CD4-positive, alpha-beta T cell treated with Interleukin-15 for 1 hour (primary cell): ENCODE data around the gene GNAQ.
A peak's percentile ranks its signal among the peaks of the same experiment; 100 is the strongest.

Source experiments
- DNase-seq: peaks from one replicate; pipeline ENCODE4 v3.0.0-alpha.2; 2020

GNAQ gene

DNA sequence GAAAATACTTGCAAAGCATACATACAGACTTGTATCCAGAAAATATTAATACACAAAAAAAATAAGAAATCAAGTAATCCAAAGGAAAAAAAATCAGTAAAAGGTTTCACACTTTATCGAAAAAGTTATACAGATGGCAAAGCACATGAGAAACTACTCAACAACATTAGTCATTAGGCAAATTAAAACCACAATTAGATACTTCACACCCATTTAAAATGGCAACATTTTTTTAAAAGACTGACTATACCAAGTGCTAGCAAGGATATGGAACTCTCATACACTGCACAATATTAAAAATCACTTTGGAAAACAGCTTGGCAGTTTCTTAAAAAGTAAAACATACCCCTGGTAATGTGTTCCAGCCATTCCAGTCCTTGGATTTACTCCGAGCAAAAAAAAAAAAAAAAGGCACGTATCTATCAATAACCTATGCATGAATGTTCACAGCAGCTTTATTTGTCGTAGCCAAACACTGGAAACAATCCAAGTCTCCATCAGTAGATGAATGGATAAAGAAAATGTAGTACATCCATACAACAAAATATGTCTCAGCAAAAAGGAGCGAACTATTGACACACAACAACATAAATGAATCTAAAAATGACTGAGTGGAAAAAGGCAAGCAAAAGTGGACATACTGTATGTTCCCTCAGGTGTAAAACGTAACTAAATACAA, 66.0 kb downstream of the GNAQ start:
- no peak for DNase-seq

DNA sequence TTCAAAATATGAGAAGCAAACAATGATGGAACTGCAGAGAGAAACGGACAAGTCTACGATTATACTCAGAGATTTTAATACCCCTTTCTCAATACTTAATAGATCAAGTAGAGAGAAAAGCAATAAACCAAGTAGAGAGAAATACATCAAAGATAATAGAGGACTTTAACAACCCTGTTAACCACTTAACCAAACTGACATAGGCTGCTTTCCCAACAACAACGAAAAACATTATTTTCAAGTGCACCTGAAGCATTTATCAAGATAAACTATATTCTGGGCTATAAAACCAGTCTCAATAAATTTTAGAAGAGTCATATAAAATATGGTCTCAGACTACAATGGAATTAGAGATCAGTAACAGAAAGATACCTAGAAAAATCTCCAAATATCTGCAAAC, 67.4 kb downstream of the GNAQ start:
- no peak for DNase-seq

DNA sequence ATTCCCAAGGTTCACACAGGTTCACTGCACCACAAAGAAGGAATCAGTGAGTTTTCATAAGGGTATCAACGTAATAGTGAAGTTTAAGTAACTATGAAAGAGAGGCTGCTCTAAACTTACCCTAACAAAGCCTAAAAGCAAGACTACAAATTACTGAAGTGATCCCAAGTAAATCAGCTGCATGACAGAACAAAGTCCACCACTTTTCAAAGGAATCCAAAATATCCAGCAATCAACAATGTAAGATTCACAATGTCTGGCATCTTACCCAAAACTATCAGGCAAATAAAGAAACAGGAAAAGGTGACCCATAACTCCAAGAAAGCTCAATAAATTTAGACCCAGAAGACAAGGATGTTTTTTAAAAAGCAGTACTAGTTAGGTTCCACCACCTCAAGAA, 70.1 kb downstream of the GNAQ start:
- DNase-seq = no peak

DNA sequence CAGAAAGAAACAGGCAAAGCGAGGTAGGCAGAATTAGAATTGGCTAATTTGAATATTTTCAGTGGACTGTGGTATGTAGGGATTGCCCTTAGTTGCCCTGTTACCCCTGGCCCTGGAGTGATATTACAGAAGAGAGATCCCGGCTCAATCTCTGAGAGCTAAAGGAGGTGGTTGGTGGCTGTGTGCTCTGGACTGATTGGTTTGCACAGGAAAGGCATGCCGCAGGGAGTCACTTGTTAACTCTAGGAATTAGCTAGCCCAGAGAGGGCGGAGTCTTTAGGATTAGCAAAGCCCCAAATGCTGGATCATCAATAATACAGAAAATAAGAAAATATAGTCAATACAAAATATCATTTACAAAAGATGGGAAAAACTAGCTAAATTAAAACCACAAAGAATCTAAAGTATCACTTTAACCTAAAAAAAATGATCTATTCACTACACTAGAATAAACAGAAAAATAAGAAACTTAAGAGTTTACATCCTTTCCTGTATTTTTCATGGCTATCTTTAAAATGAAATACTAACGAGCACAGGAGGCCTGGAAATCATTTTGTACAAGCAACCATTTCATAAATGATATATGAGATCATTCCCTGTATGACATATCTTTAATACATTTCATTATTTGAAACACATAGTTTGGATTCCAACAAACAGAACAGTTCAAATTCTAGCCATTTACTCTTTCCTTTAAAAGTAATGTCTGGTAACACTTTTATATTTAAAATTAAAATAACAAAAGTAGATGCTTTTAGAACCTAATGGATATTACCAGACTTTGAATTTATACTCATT, 71.1 kb downstream of the GNAQ start:
- DNase-seq = no peak

DNA sequence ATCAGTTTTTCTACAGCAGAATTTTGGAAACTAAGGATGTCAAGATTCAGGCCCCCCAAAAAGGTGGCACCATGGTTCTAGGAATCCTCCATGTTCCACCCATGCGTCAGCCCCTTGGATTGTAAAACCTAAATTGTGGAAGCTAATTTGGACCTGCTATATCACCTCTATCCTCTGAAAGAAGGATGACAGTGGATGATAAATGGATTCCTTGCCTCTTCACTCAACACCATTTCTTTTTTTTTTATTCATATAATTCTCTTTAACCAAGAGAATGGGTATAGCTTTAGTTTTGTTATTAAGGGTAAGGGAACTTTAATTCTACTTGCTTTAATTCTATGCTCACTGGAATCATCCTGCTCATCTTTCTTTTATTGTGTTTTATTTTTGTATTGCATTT, 71.8 kb downstream of the GNAQ start:
- no peak for DNase-seq

DNA sequence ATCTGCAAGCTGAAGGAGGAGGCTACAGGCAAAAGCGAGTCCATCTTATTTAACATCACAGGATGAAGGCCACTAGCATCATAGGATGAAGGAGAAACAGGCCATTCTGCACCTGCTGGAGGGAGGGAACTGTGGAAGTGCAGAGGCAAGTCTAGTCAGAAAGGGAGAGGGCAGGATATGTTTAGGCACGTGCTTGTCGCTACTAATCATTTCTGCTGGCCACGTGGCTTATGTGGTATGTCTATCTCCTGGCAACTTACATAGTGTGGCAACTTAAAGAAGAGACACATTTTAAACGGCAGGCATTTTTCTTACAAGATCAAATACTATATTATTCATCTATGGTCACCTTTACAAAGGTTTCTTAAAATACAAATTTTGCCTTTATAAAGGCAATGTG, 74.0 kb downstream of the GNAQ start:
- no peak for DNase-seq

DNA sequence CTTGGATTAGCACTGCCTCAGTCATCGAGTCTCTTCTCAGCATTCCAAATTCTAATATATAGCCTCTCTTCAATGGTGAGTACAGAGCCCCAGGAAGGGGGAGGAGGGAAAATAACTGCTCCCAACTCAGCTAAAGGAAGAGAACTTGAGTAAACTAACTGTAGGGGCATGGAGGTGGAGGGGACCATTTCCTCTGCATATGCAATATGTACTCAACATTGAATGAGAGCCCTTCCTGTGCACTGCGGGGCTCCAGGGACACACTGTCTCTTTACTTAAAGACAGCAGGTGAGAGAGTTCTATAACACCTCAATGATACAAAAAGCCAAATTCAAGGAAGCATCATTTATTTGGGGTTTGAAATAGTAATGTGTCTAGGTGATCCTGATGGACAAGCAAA, 75.1 kb downstream of the GNAQ start:
- no peak for DNase-seq

DNA sequence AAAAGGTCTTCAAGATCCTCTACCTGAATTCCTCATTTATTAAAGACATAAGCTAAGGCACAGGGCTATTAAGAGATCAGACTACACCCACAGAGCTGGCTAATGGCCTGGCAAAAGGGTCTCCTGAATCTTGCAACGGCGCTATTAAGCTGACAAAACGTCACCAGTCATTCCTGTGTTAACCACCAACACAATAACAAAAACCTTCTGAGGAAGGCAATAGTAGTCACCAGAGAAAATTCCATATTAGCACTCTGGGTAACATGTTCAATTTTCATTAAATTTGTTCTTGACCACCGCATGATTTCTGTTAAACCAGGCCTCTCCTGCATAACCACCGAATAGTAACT, 77.0 kb downstream of the GNAQ start:
- no peak for DNase-seq

DNA sequence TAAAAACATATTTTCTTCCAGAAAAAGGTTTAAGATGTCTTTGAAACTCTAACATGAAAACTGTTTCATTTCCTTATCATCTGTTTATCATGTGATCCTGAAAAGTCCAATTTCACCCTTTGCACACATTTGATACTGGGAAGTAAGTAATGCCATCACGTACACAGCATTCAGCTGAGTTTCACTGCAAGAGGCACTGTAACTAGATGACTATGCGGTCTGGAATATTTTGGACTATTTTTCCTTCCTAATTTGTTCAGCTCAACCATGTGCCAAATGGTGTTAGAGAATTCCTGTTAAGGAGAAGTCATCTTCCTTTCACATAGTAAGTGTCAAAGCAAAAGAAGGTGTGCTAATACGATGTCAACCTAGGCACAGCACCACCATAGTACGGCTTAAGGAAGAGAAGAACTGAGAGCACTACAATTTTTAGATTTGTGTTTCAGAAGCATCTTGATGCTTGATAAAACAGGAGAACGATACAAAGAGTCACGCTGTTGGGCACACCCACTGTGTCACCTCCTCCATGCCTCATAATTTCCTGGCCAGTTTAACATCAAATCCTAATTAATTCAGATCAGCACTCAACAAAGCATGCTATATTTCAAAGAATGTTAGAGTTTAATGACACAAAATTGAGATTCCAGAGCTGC, 77.5 kb downstream of the GNAQ start:
- DNase-seq = no peak

DNA sequence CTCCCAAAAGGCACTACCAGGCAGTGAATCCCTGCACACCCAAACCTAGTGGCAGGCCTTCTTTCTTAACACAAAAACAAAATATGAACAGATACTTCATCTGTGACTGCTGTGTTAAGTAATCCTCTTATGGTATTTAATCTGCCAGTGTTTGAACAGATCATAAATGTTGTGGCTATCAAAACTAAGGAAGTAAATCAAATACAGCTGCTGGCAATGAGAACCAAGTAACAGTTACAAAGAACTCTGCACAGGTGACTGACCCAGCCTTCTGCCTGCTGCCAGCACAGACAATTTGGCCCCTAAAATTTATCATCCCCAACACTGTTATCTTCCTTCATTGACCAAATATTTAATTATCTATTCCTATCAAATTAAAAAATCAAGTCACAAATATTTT, 78.0 kb downstream of the GNAQ start:
- no peak for DNase-seq

DNA sequence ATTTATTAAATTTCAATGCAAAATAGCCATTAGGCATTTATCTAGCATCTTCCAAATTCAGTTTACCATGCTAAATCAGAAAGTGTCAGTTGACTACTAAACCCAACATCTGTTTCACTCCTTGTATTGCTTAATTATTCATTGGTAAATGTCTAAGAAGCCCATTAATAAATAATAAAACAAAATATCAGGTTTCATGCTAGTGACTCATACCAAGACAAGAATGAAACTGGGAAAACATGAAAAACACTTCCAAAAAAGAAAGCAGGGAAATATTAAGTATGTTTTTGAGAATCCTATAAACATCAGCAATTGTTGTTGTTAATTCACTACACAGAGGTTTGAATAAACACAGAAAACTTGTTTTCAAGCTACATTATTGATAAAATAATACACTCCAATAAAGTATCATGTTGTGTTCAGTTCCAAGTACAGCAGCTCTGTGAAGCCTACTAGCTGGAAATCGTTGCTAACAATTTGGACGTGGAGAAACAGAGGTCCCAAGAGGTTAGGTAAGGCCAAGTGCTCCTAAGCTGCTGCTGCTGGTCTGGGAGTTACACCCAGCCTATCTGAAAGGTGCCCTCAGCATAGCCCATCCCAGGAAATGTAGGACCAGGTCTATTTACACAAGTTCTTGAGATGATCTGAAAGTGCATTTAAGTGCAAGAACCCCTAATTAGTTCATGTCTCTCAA, 78.8 kb downstream of the GNAQ start:
- DNase-seq = no peak

DNA sequence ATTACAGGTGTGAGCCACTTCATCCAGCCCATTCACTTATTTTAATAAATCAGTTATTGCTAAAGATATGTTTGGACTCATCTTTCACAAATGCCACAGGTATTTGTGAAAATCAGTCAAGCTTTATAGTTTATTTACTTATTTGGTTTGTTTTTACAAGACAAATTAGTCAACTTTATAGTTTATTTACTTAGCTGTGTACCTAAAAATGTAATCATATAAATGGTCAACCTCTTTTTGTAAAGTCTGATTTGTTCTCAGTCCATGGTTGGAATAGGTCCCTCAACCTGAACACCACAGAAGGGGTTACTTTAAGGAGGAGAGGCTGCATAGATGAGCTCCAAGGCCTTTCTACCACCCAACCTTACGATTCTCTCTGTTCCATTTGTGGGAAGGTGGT, 80.2 kb downstream of the GNAQ start:
- no peak for DNase-seq

DNA sequence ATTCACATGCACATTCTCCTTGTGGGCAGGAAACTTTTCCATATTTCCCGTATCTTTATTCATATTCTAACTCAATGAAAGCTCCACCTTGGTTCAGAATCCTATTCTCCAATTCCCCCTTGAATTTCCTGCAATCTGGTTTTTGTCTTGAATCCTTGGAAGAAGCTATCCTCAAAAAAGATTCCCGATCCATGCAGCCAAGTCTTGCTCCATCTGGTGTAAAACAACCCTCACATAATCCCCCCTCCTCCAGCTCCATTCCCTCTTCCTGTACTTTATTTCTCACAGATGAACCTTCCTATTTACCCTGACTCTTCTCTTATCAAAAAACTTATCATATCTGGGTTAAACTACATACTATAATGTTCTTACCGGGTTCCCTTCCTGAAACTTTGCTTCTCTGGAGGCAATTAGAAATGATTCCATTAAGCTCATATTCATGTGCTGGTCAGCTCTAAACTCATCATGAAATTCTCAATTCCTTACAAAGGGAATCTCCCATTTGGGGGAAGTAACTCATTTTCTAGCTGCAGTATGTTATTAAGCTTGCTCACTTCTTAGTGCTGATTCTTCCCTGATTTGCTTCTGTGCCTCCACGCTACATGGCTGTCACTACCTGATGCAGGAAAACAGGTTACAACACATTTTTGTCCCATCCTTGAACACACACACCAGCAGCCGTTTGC, 81.7 kb downstream of the GNAQ start:
- DNase-seq = no peak

DNA sequence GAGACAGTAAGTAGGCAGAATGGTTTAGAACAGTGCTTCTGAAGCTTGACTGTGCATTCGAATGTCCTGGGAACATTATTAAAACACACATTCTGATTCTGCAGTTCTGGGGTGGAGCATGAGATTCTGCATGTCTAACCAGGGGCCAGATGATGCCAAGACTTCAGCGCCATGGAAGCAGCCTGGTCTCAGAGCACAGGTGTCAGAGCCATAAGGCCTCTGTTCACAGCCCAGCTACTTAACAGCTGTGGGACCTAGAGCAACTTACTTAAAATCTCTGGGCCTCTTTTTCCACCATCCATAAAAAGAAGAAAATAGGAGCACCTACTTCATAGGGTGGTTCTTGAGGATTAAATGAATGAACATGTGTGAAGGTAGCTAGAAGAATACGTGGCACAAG, 84.0 kb downstream of the GNAQ start:
- no peak for DNase-seq

DNA sequence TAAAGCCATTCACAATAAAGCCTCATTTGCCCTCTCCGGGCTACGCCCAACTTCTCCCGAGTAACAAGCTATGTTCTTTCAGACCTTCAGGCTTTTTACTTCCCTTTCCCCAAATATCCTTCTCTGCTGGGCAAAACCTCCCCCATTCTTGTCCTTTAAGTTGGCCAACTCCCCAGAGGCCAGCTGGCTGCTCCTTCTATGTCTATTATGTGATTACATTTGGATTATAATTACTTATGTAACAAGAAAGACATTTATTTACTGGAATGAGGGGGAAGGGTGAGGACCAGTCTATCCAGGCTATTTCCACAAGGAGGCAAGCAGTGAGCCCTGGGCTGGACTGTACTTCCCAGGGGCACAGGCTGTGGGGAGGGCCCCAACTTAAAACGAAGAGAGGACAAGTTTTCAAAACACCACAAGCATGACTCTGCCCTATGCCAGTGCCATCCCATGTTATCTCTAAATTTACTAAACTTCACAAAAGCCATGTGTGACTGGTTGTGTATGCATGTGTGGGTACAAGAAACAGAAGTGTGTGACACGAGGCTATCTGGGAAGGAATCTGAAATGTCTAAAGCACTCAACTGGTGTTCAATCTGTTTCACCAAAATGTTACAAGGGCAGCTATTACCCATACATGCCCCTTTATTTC, 84.5 kb downstream of the GNAQ start:
- no peak for DNase-seq

DNA sequence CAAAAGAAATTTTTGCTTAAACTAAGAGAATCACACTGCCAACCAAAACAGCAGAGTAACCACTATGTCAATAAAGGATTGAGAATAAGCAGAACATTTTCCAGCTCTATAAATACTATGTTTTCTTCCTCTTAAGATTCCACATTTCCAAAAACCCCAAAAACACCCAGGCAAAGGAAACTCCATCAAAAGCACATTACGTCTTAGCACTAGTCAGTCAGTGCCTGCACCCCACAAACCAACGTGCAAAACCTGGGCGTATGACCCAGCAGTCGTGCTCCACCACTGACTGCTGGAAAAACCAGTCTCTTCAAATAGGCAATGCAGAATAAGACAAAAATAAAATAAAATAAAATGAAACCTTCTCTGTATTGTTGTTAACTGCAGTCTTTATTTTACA, 85.3 kb downstream of the GNAQ start:
- no peak for DNase-seq

DNA sequence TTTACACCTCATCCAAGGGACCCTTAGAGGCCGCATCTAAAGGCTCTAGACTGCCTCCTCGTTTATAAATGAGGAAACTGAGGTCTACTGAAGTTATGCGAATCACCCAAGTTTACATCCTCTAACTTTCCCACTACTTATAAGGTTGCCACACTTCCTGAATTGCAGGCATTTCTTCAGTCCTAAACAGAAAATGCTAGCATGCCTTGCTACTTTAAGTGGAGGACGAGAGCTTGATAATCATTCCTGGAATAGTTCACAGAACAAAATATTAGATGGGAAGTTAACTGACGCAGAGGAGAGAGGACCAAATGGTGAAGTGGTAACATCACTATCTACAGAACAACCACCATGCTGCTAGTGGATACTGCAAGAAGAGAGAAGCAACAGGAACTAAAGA, 85.8 kb downstream of the GNAQ start:
- DNase-seq = no peak

DNA sequence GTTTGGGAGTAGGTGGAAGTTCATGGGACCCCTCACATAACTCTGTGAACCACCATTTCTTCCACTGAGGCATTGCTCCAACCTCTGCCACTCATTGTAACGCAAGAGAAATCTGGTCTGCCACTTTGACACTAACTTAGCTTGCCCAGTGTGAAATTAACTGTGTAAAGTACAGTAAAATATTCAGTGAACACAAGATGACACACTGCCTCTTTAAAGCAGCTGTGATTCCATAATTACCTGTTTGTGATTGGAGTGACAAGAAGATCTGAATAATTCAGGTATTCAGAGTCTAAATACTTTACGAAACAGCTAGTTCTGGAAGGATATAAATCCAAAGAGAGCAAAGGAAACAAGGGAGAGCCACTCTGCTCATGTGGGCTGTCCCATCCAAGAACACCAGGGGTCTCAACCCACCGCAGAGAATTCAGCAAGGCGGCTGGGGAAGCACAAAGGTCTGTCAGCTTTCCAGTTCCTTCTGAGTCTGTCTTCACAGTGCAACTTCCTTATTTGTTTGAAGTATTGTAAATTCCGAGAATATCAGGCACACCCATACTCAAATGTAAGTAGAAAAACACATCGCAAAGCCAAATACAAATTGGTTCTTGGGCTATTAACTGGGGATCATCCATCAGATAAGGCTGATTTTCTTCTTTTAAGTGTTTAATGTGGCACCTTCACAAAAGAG, 86.9 kb downstream of the GNAQ start:
- DNase-seq = peak; percentile 36

DNA sequence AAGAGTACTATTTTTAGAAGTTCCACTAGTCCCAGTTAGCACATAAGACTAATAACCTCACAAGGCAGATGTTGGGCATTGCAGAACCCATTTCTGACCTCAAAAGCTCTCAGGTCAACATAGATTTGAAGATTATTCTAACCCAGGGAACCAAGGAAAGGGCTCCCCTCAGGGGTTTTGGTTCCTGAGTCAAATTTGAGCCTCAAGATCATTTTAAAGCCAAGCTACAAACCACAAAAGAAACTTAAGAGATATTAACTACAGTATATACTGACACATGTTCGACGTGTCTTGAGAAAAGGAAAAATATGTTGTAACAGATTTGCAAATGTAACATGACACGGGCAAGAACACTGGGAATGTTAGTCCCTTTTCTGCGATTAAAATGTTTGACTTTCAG, 88.6 kb downstream of the GNAQ start:
- no peak for DNase-seq

DNA sequence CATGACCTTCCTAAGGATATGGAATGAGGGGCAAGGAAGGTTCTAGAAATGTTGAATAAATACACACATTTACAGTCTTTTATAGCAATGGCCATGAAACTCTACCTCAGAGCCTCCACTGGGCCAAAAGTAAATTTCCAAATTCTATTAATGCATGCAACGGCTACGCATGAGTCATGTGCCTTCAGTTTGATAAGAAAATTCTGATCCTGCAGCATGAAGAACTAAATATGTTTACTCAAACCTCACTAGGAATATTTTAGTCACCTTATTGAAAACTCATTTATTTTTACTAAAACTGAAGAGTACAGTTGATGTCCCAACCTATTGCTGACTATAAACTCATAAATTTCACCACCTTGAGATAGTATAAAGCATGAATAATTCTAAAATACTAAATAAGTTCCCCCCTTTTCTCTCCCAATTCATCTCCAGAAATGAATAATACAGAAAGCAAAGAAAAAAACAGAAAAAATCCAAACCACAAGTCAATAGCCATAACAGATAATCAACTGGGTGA, 92.4 kb downstream of the GNAQ start:
- no peak for DNase-seq

DNA sequence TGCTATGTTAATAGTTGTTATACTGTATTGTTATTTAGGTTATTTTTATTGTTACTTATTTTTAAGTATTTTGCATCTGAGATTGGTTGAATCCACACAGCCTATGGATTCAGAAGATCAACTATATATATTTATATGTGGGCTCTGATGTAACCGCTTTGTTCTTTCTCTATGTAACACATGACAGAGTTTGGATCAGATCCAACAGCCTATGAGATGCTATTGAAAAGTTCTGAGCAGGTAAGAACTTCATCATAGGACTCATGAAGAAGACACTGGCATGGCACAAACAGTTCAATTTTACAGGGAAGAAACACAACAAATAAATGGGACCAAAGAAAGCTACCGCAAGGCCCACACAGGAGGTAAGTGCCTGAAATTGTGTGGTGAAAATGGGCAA, 93.4 kb downstream of the GNAQ start:
- no peak for DNase-seq

DNA sequence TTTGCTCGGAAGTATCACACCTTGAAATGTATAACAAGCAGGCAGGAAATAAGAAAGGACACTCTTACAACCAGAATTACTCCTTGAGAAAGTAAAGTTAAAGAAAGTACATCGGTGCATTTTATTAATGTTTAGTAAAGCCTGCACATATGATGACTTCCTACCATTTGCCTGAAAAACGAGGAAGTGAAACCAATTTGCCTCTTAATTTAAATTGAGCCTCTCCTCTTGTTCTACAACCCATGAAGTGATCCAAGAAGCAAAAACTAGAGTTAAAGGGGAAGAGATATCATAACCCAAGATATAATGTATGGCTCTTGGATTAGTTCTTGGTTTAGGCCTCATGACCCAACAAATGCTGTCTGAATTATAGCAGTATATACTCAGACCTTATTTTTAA, 95.6 kb downstream of the GNAQ start:
- no peak for DNase-seq
